ENCODE measurements around the gene ANKLE1.

DNA sequence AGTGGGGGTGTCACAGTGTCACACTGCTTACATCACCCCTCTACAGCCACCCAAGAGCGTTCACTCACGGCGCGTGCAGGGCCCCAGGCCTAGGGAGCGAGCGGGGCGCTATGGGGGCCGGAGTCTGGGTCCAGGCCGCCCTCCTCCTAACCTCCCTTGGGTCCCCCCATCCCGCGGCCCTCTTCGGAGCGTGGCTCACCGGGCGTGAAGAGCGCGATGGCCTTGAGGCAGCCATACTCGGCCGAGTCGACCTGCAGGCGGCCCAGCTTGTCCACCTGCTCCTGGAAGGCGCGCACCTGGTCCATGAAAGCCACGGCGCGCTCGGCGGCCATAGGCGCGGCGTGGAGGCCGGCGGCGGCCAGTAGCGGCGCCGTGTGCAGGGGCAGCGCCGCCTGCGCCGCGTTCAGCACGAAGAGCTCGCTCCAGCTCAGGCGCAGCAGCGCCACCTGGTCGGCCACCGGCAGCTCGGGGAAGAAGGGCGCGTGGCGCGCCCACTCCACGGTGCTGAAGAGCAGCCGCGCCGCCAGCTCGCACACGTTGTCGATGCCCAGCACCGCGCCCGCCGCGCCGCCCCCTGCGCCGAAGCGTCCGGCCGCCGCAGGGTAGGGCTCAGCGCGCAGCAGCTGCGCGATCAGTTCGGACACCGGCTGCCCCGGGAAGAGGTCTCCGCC, 46.3 kb upstream of the ANKLE1 start:
- TF ChIP-seq EZH2 (IDR thresholded peaks at IDR 0.05; ENCODE audit: low read length), result no peak
- peak in 2 of 3 experiments; percentile 51 to 72 for TF ChIP-seq CTCF (optimal IDR thresholded peaks at IDR 0.05 in 1 of 3, IDR thresholded peaks at IDR 0.05 in 1 of 3, conservative IDR thresholded peaks at IDR 0.05 in 1 of 3; ENCODE audit: extremely low read depth in 1 of 3, insufficient read depth in 2 of 3, low read length in 3 of 3)
